ENCODE measurements around the gene RND2. TPM values are rescaled to one million over a fixed set of nuclear protein-coding genes. Genes with fewer than 3 reads are reported as not detected.
A peak's percentile ranks its signal among the peaks of the same experiment; 100 is the strongest.

The RND2 gene
- total and polyA plus RNA-seq, 2 of the 13 experiments (the other 11 are each of a cell fraction or from before 2014, with no cell fraction given): 0.05 to 0.11 TPM

- TF ChIP-seq PLSCR1 (CRISPR knock-in tag; IDR thresholded peaks at IDR 0.05; ENCODE audit: borderline replicate concordance) (no peak; the same call in 1 of the 2 replicates), ZNF556 (CRISPR knock-in tag; IDR thresholded peaks at IDR 0.05; ENCODE audit: borderline replicate concordance) (peak; percentile 79; the same call in 1 of the 2 replicates), SIX4 (CRISPR knock-in tag; IDR thresholded peaks at IDR 0.05) (peak; percentile 81), ZNF274 (CRISPR knock-in tag; IDR thresholded peaks at IDR 0.05) (no peak), ZBTB2 (CRISPR knock-in tag; IDR thresholded peaks at IDR 0.05; ENCODE audit: low read depth) (0 out of 2 replicates have a peak, but pooled peaks have one; percentile 17), ZNF24 (IDR thresholded peaks at IDR 0.05) (peak; percentile 62; the same call in 1 of the 2 replicates), ZNF775 (CRISPR knock-in tag; IDR thresholded peaks at IDR 0.05; ENCODE audit: borderline replicate concordance) (no peak), MTF1 (CRISPR knock-in tag; IDR thresholded peaks at IDR 0.05) (no peak), ZNF335 (CRISPR knock-in tag; IDR thresholded peaks at IDR 0.05) (peak; percentile 57; the same call in 1 of the 2 replicates), MYNN (CRISPR knock-in tag; IDR thresholded peaks at IDR 0.05; ENCODE audit: low read depth) (no peak), ZNF552 (CRISPR knock-in tag; IDR thresholded peaks at IDR 0.05; ENCODE audit: borderline replicate concordance) (no peak), NBN (conservative IDR thresholded peaks at IDR 0.05) (no peak), NCOA1 (CRISPR knock-in tag; IDR thresholded peaks at IDR 0.05) (peak; percentile 94; the same call in 1 of the 2 replicates), ZNF326 (CRISPR knock-in tag; IDR thresholded peaks at IDR 0.05; ENCODE audit: borderline replicate concordance) (no peak), ZNF430 (CRISPR knock-in tag; IDR thresholded peaks at IDR 0.05) (peak; percentile 85; the same call in 1 of the 2 replicates), ZHX2 (IDR thresholded peaks at IDR 0.05; ENCODE audit: low read depth) (peak; percentile 77), ZHX2 (CRISPR knock-in tag; IDR thresholded peaks at IDR 0.05; ENCODE audit: borderline replicate concordance) (no peak), ZNF574 (CRISPR knock-in tag; IDR thresholded peaks at IDR 0.05) (peak; percentile 93), ZNF205 (CRISPR knock-in tag; IDR thresholded peaks at IDR 0.05) (peak; percentile 86; the same call in 1 of the 2 replicates)
Observed at GRCh38 chr17:43068570-43069367, 43.7 kb downstream of the RND2 start (continued).

All from HepG2 (cell line).